Hepatocyte (in vitro differentiated cells): Measurements from ENCODE around the gene SMAD3.

ENCODE experiments used
- CTCF ChIP-seq: fragments of 200-600 bp; sonication (generic); IDR thresholded peaks from 2 replicates; pipeline ENCODE4 v1.5.1; 2016; ENCODE audit warnings: antibody characterized with exemption, mild to moderate bottlenecking; ENCODE audit not compliant: poor library complexity
- EZH2 ChIP-seq: fragments of 200-600 bp; sonication (generic); IDR thresholded peaks from 2 replicates; pipeline ENCODE4 v1.6.1; 2016; ENCODE audit warnings: antibody characterized with exemption, mild to moderate bottlenecking, borderline replicate concordance
- EZH2phosphoT487 ChIP-seq: fragments of 200-600 bp; sonication (generic); IDR thresholded peaks from one replicate; pipeline ENCODE4 v1.6.1; 2018; ENCODE audit warnings: antibody characterized with exemption, mild to moderate bottlenecking, low read depth, moderate library complexity; ENCODE audit not compliant: unreplicated experiment, severe bottlenecking

GRCh38 chr15:67202991-67203390, 137.6 kb downstream of the SMAD3 start:
- TF ChIP-seq CTCF (no peak), EZH2 (no peak), EZH2phosphoT487 (no peak)
